Fibroblast of lung (primary cell): Measurements from ENCODE around the gene PNMA8C. TPM values are rescaled to one million over a fixed set of nuclear protein-coding genes. Genes with fewer than 3 reads are reported as not detected.

Source experiments
- DNase-seq, 2 donors: peaks; one replicate each; pipeline versions ENCODE4 v3.0.0 to v3.0.0-alpha.2; 2010; ENCODE audit warnings: low read depth in 2 of 2
- H2AFZ ChIP-seq: 2 replicates; pipeline ENCODE4 v1.5.1; 2012; ENCODE audit warnings: low read length, control low read depth, inconsistent platforms
- H3K27ac ChIP-seq: 2 replicates; pipeline ENCODE4 v1.5.1; 2011; ENCODE audit warnings: low read length, control low read depth; ENCODE audit not compliant: insufficient read depth
- H3K27me3 ChIP-seq: 2 replicates; pipeline ENCODE4 v1.5.1; 2011; ENCODE audit warnings: mild to moderate bottlenecking, low read length; ENCODE audit not compliant: control insufficient read depth, insufficient read depth
- H3K36me3 ChIP-seq: 2 replicates; pipeline ENCODE4 v1.5.1; 2011; ENCODE audit warnings: low read length; ENCODE audit not compliant: control insufficient read depth, insufficient read depth
- H3K4me1 ChIP-seq: 2 replicates; pipeline ENCODE4 v1.5.1; 2011; ENCODE audit warnings: low read length; ENCODE audit not compliant: control insufficient read depth, insufficient read depth; ENCODE audit errors: extremely low read depth
- H3K4me2 ChIP-seq: 2 replicates; pipeline ENCODE4 v1.5.1; 2011; ENCODE audit warnings: low read length, control low read depth; ENCODE audit not compliant: insufficient read depth; ENCODE audit errors: extremely low read depth
- H3K4me3 ChIP-seq, 4 experiments: fragments of 200-600 bp in 1 of 4; sonication (generic) in 1 of 4; replicated peaks in 1 of 4; 2 replicates each; pipeline ENCODE4 v1.5.1; 2011 to 2016; ENCODE audit warnings: low read length in 4 of 4, low read depth in 3 of 4, mild to moderate bottlenecking in 3 of 4, control low read depth in 2 of 4, inconsistent platforms in 1 of 4, mixed read lengths in 1 of 4; ENCODE audit not compliant: insufficient read depth in 1 of 4; ENCODE audit errors: control extremely low read depth in 1 of 4
- H3K79me2 ChIP-seq: 2 replicates; pipeline ENCODE4 v1.5.1; 2012; ENCODE audit warnings: mild to moderate bottlenecking, low read length, inconsistent platforms; ENCODE audit not compliant: control insufficient read depth, insufficient read depth
- H3K9ac ChIP-seq: 2 replicates; pipeline ENCODE4 v1.5.1; 2011; ENCODE audit warnings: mild to moderate bottlenecking, low read length, control low read depth; ENCODE audit not compliant: insufficient read depth
- H3K9me3 ChIP-seq: 2 replicates; pipeline ENCODE4 v1.5.1; 2012; ENCODE audit warnings: low read depth, low read length; ENCODE audit not compliant: control insufficient read depth, insufficient read depth
- H4K20me1 ChIP-seq: 2 replicates; pipeline ENCODE4 v1.5.1; 2011; ENCODE audit warnings: low read length; ENCODE audit not compliant: control insufficient read depth, insufficient read depth; ENCODE audit errors: extremely low read depth
- EZH2 ChIP-seq: IDR thresholded peaks from 2 replicates; pipeline ENCODE4 v1.5.1; 2012; ENCODE audit warnings: low read length, control low read depth, mild to moderate bottlenecking; ENCODE audit errors: missing control alignments
- polyA plus RNA-seq, 2 donors: library from polyadenylated mRNA; depleted of rRNA in 1 of 2; stranded (reverse) in 1 of 2; unstranded in 1 of 2; fragments of >200 nt; gene quantifications; 2 replicates each; pipeline ENCODE4 v1.2.1, GENCODE V29; 2011 to 2012; ENCODE audit warnings: missing spikeins in 1 of 2
- total RNA-seq: library from RNA; depleted of rRNA; stranded (reverse); fragments of >200 nt; gene quantifications from 2 replicates; pipeline ENCODE4 v1.2.1, GENCODE V29; 2014
- TF ChIP-seq, protein P1 (sequence below), 2 donors: IDR thresholded peaks in 1 of 2; conservative IDR thresholded peaks in 1 of 2; 1 replicate in 1 of 2; 2 replicates in 1 of 2; pipeline ENCODE4 v1.5.1; 2011 to 2012; ENCODE audit warnings: low read length in 2 of 2, control low read depth in 1 of 2, inconsistent platforms in 1 of 2, low read depth in 1 of 2, mild to moderate bottlenecking in 1 of 2

Gene PNMA8C
- total and polyA plus RNA-seq, 2 donors (not counting 1 experiment from before 2014, with no cell fraction given): 0.01 to 0.17 TPM

DNA sequence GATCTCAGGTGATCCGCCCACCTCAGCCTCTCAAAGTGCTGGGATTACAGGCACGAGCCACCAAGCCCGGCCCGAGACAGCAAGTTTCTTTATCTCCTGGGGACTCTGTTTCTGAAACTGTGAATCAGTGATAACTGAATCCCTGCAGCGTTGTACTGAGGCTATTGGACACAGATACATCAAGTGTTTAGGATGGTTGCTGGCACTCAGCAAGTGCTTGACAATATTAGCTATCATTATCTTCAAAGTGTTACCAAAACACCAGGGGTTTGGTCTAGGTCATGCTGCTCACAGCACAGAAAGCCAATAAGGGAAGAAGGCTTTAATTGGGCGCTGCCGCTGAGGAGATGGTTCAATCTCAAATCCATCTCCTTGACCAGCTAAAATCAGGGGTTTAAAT, 20.5 kb upstream of the PNMA8C start:
- TF ChIP-seq, protein P1, sequence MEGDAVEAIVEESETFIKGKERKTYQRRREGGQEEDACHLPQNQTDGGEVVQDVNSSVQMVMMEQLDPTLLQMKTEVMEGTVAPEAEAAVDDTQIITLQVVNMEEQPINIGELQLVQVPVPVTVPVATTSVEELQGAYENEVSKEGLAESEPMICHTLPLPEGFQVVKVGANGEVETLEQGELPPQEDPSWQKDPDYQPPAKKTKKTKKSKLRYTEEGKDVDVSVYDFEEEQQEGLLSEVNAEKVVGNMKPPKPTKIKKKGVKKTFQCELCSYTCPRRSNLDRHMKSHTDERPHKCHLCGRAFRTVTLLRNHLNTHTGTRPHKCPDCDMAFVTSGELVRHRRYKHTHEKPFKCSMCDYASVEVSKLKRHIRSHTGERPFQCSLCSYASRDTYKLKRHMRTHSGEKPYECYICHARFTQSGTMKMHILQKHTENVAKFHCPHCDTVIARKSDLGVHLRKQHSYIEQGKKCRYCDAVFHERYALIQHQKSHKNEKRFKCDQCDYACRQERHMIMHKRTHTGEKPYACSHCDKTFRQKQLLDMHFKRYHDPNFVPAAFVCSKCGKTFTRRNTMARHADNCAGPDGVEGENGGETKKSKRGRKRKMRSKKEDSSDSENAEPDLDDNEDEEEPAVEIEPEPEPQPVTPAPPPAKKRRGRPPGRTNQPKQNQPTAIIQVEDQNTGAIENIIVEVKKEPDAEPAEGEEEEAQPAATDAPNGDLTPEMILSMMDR (conservative IDR thresholded peaks at IDR 0.05 in 1 of 2, IDR thresholded peaks at IDR 0.05 in 1 of 2; ENCODE audit: low read depth in 1 of 2, low read length in 2 of 2): no peak
- TF ChIP-seq EZH2: no peak
- Histone ChIP-seq H3K4me3 (no peak overlapping the region), H3K9me3 (no peaks in the 10 kb centered on the region), H3K79me2 (no peaks in the 10 kb centered on the region), H3K27me3 (no peaks in the 10 kb centered on the region), H3K4me2 (no peak overlapping the region), H3K4me1 (no peaks in the 10 kb centered on the region), H3K27ac (no peak overlapping the region), H2AFZ (no peak overlapping the region), H3K9ac (no peak overlapping the region), H3K36me3 (no peaks in the 10 kb centered on the region), H4K20me1 (no peaks in the 10 kb centered on the region)
- no peak for DNase-seq

DNA sequence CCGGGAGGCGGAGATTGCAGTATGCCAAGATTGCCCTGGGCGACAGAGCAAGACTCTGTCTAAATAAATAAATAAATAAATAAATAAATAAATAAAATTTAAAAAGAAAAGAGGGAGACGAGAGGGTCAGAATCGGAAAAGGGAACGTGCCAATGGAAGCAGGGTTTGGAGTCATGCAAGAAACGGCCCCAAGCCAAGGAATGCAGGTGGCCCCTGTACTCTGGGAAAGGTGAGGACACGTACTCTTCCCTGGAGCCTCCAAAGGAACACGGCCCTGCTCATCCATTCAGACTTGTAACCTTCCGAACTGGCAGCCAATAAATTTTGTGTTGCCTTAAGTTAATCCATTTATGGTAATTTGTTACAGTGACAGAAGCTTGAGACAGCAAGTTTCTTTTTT, 19.9 kb upstream of the PNMA8C start:
- Histone ChIP-seq H3K79me2 (no peaks in the 10 kb centered on the region), H3K4me1 (no peaks in the 10 kb centered on the region), H3K36me3 (no peaks in the 10 kb centered on the region), H3K9me3 (no peaks in the 10 kb centered on the region), H3K27me3 (no peaks in the 10 kb centered on the region), H4K20me1 (no peaks in the 10 kb centered on the region), H3K27ac (no peak overlapping the region), H3K4me2 (no peak overlapping the region), H3K4me3 (no peak overlapping the region), H2AFZ (no peak overlapping the region), H3K9ac (no peak overlapping the region)
- no peak for TF ChIP-seq EZH2
- TF ChIP-seq, protein P1 (conservative IDR thresholded peaks at IDR 0.05 in 1 of 2, IDR thresholded peaks at IDR 0.05 in 1 of 2; ENCODE audit: low read depth in 1 of 2, low read length in 2 of 2): no peak
- DNase-seq: no peak

DNA sequence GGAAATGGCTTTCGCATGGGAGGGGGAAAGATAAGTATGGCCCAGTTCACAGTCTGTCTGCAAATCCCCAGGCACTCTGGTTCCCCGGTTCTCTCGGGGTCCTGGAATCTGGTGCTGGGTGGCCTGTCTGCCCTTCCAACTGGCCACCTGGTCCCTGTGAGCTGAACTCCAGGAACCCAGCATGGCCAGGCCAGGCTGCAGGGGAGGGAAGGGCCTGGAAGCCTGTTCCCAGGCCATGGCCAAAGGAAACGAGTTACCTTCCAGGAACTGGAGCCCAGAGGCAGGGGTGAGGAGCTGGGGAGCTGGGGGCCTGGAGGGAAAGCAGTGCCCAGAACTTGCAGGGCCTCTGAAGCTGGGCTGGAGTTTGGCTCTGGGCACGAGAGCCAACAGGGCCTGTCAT, 19.1 kb upstream of the PNMA8C start:
- Histone ChIP-seq H3K9me3 (no peaks in the 10 kb centered on the region), H3K27me3 (no peaks in the 10 kb centered on the region), H3K9ac (no peak overlapping the region), H3K4me3 (no peak overlapping the region), H2AFZ (no peak overlapping the region), H3K4me1 (no peaks in the 10 kb centered on the region), H3K79me2 (no peaks in the 10 kb centered on the region), H3K27ac (no peak overlapping the region), H4K20me1 (no peaks in the 10 kb centered on the region), H3K36me3 (no peaks in the 10 kb centered on the region), H3K4me2 (no peak overlapping the region)
- no peak for DNase-seq
- TF ChIP-seq, protein P1 (conservative IDR thresholded peaks at IDR 0.05 in 1 of 2, IDR thresholded peaks at IDR 0.05 in 1 of 2; ENCODE audit: low read depth in 1 of 2, low read length in 2 of 2): no peak
- no peak for TF ChIP-seq EZH2
